H9 (cell line): Measurements from ENCODE around the gene PCDH9. TPM values are rescaled to one million over a fixed set of nuclear protein-coding genes. Genes with fewer than 3 reads are reported as not detected.

Experiments
- DNase-seq: peaks from one replicate; pipeline ENCODE4 v3.0.0-alpha.2; 2017
- H2AFZ ChIP-seq: one replicate; pipeline ENCODE4 v1.6.1; 2013; ENCODE audit warnings: mild to moderate bottlenecking, low read length, control low read depth, moderate library complexity
- H2AK5ac ChIP-seq: 2 replicates; pipeline ENCODE4 v1.6.1; 2013; ENCODE audit warnings: low read length, control low read depth, mixed read lengths; ENCODE audit not compliant: insufficient read length
- H2BK120ac ChIP-seq: one replicate; pipeline ENCODE4 v1.6.1; 2013; ENCODE audit warnings: low read depth, mild to moderate bottlenecking, low read length, control low read depth, inconsistent platforms; ENCODE audit not compliant: poor library complexity, severe bottlenecking
- H2BK12ac ChIP-seq: 2 replicates; pipeline ENCODE4 v1.6.1; 2013; ENCODE audit warnings: low read length, control low read depth, mixed read lengths, low read depth; ENCODE audit not compliant: insufficient read length
- H2BK15ac ChIP-seq: 2 replicates; pipeline ENCODE4 v1.6.1; 2013; ENCODE audit warnings: low read depth, low read length, control low read depth
- H2BK20ac ChIP-seq: one replicate; pipeline ENCODE4 v1.6.1; 2013; ENCODE audit warnings: low read depth, mild to moderate bottlenecking, low read length, control low read depth, inconsistent platforms; ENCODE audit not compliant: poor library complexity, severe bottlenecking
- H2BK5ac ChIP-seq: 2 replicates; pipeline ENCODE4 v1.6.1; 2013; ENCODE audit warnings: low read length, control low read depth, mixed read lengths; ENCODE audit not compliant: insufficient read length
- H3K14ac ChIP-seq: 2 replicates; pipeline ENCODE4 v1.6.1; 2013; ENCODE audit warnings: low read length, control low read depth; ENCODE audit not compliant: insufficient read depth
- H3K18ac ChIP-seq: 2 replicates; pipeline ENCODE4 v1.6.1; 2013; ENCODE audit warnings: low read depth, mild to moderate bottlenecking, mixed read lengths, low read length, control low read depth; ENCODE audit not compliant: insufficient read length
- H3K23ac ChIP-seq: 2 replicates; pipeline ENCODE4 v1.6.1; 2013; ENCODE audit warnings: low read length, control low read depth, mixed read lengths, low read depth; ENCODE audit not compliant: insufficient read length
- H3K23me2 ChIP-seq: 2 replicates; pipeline ENCODE4 v1.6.1; 2013; ENCODE audit warnings: low read depth, mild to moderate bottlenecking, mixed read lengths, low read length, control low read depth; ENCODE audit not compliant: insufficient read length, poor library complexity, severe bottlenecking
- H3K27ac ChIP-seq: 2 replicates; pipeline ENCODE4 v1.5.1; 2013; ENCODE audit warnings: low read length, control low read depth, mixed read lengths, low read depth; ENCODE audit not compliant: insufficient read length
- H3K27me3 ChIP-seq: 2 replicates; pipeline ENCODE4 v1.6.1; 2013; ENCODE audit warnings: low read length, control low read depth, inconsistent platforms; ENCODE audit not compliant: insufficient read depth
- H3K4ac ChIP-seq: 2 replicates; pipeline ENCODE4 v1.6.1; 2013; ENCODE audit warnings: low read depth, mild to moderate bottlenecking, control low read depth, inconsistent platforms, low read length, moderate library complexity
- H3K4me1 ChIP-seq: 2 replicates; pipeline ENCODE4 v1.6.1; 2013; ENCODE audit warnings: low read length, control low read depth, inconsistent platforms; ENCODE audit not compliant: insufficient read depth
- H3K4me2 ChIP-seq: 2 replicates; pipeline ENCODE4 v1.6.1; 2013; ENCODE audit warnings: low read length, control low read depth, mixed read lengths; ENCODE audit not compliant: insufficient read length, insufficient read depth
- H3K56ac ChIP-seq: 2 replicates; pipeline ENCODE4 v1.6.1; 2013; ENCODE audit warnings: low read depth, mild to moderate bottlenecking, mixed read lengths, low read length, control low read depth; ENCODE audit not compliant: insufficient read length
- H3K79me1 ChIP-seq: 2 replicates; pipeline ENCODE4 v1.6.1; 2013; ENCODE audit warnings: low read depth, mild to moderate bottlenecking, moderate library complexity, low read length, control low read depth, inconsistent platforms; ENCODE audit not compliant: insufficient read depth, poor library complexity, severe bottlenecking
- H3K79me2 ChIP-seq: 2 replicates; pipeline ENCODE4 v1.6.1; 2013; ENCODE audit warnings: low read length, control low read depth, inconsistent platforms; ENCODE audit not compliant: insufficient read depth
- H3K9ac ChIP-seq: 2 replicates; pipeline ENCODE4 v1.6.1; 2013; ENCODE audit warnings: low read length, control low read depth, mixed read lengths; ENCODE audit not compliant: insufficient read length; ENCODE audit errors: extremely low read depth
- H3K9me3 ChIP-seq: one replicate; pipeline ENCODE4 v1.6.1; 2013; ENCODE audit warnings: low read depth, low read length, inconsistent platforms; ENCODE audit not compliant: control insufficient read depth
- H3T11ph ChIP-seq: one replicate; pipeline ENCODE4 v1.6.1; 2013; ENCODE audit warnings: mild to moderate bottlenecking, low read length, control low read depth, inconsistent platforms
- H4K20me1 ChIP-seq: one replicate; pipeline ENCODE4 v1.6.1; 2013; ENCODE audit not compliant: control insufficient read depth, insufficient read length, insufficient read depth
- H4K5ac ChIP-seq: 2 replicates; pipeline ENCODE4 v1.6.1; 2013; ENCODE audit warnings: low read depth, mild to moderate bottlenecking, mixed read lengths, low read length, control low read depth; ENCODE audit not compliant: insufficient read length
- H4K8ac ChIP-seq: replicated peaks from 2 replicates; pipeline ENCODE4 v1.6.1; 2013; ENCODE audit warnings: low read length, control low read depth, mixed read lengths, low read depth; ENCODE audit not compliant: insufficient read length
- H4K91ac ChIP-seq: 2 replicates; pipeline ENCODE4 v1.6.1; 2013; ENCODE audit warnings: low read depth, mild to moderate bottlenecking, moderate library complexity, mixed read lengths, low read length, control low read depth; ENCODE audit not compliant: insufficient read length
- H3K27ac Mint-ChIP-seq, 3 experiments: 2 replicates in 2 of 3; 3 replicates in 1 of 3; pipeline ENCODE4 v1.8.0; 2020 to 2021; ENCODE audit warnings: mixed read lengths in 3 of 3, mild to moderate bottlenecking in 1 of 3, moderate library complexity in 1 of 3
- H3K27me3 Mint-ChIP-seq: 2 replicates; pipeline ENCODE4 v1.8.0; 2021; ENCODE audit warnings: low read depth, mild to moderate bottlenecking, moderate library complexity, mixed read lengths
- H3K36me3 Mint-ChIP-seq, 3 experiments: 2 replicates in 2 of 3; 3 replicates in 1 of 3; pipeline ENCODE4 v1.8.0; 2020 to 2021; ENCODE audit warnings: low read depth in 3 of 3, mixed read lengths in 3 of 3; ENCODE audit not compliant: insufficient read depth in 1 of 3
- H3K4me1 Mint-ChIP-seq, 2 experiments: 2 replicates each; pipeline ENCODE4 v1.8.0; 2020; ENCODE audit warnings: mixed read lengths in 2 of 2
- H3K4me3 Mint-ChIP-seq, 2 experiments: 2 replicates in 1 of 2; 3 replicates in 1 of 2; pipeline ENCODE4 v1.8.0; 2020 to 2021; ENCODE audit warnings: mild to moderate bottlenecking in 2 of 2, mixed read lengths in 2 of 2, moderate library complexity in 1 of 2
- H3K9me3 Mint-ChIP-seq, 2 experiments: 2 replicates in 1 of 2; 3 replicates in 1 of 2; pipeline ENCODE4 v1.8.0; 2020; ENCODE audit warnings: mild to moderate bottlenecking in 2 of 2, mixed read lengths in 2 of 2, moderate library complexity in 1 of 2
- total RNA-seq: library from RNA; stranded (reverse); gene quantifications from 2 replicates; pipeline ENCODE4 v1.2.1, GENCODE V29; 2021
- TF ChIP-seq, protein P1 (sequence below): fragments of 200-600 bp; sonication (generic); conservative IDR thresholded peaks from 3 replicates; pipeline ENCODE4 v1.8.0; 2021; ENCODE audit warnings: antibody characterized with exemption, mild to moderate bottlenecking

PCDH9 gene
- total RNA-seq, 1 experiment from 2014 or later = 0.11 TPM

- H2AFZ ChIP-seq = no peak overlapping the region
- no peaks in the 10 kb centered on the region for H4K20me1 ChIP-seq
- no peak overlapping the region for H3K9ac ChIP-seq
- no peak overlapping the region for H3K23ac ChIP-seq
- no peak overlapping the region for H4K8ac ChIP-seq
- H3K18ac ChIP-seq = no peak overlapping the region
- H3K27ac ChIP-seq = no peak overlapping the region
- TF ChIP-seq, protein P1, sequence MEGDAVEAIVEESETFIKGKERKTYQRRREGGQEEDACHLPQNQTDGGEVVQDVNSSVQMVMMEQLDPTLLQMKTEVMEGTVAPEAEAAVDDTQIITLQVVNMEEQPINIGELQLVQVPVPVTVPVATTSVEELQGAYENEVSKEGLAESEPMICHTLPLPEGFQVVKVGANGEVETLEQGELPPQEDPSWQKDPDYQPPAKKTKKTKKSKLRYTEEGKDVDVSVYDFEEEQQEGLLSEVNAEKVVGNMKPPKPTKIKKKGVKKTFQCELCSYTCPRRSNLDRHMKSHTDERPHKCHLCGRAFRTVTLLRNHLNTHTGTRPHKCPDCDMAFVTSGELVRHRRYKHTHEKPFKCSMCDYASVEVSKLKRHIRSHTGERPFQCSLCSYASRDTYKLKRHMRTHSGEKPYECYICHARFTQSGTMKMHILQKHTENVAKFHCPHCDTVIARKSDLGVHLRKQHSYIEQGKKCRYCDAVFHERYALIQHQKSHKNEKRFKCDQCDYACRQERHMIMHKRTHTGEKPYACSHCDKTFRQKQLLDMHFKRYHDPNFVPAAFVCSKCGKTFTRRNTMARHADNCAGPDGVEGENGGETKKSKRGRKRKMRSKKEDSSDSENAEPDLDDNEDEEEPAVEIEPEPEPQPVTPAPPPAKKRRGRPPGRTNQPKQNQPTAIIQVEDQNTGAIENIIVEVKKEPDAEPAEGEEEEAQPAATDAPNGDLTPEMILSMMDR = no peak
- H2BK12ac ChIP-seq = no peak overlapping the region
- Mint-ChIP-seq H3K36me3 (peaks cover 0 to 4% (median 2%) of the 10 kb centered on the region in 3 experiments; a peak in 1 of 7 replicates), H3K4me1 (peaks cover 3 to 8% of the 10 kb centered on the region in 2 experiments; a peak in 2 of 4 replicates), H3K27me3 (no peaks in the 10 kb centered on the region), H3K9me3 (peaks cover 3 to 5% of the 10 kb centered on the region in 2 experiments; a peak in 2 of 5 replicates), H3K4me3 (no peak overlapping the region), H3K27ac (no peak overlapping the region)
- H4K5ac ChIP-seq = no peak overlapping the region
- peaks cover 2% of the 10 kb centered on the region; the same call in 1 of the 2 replicates for H3K4me1 ChIP-seq
- H3K14ac ChIP-seq = no peak overlapping the region
- no peak overlapping the region for H3K56ac ChIP-seq
- no peak overlapping the region for H3K4ac ChIP-seq
- H2BK15ac ChIP-seq = no peak overlapping the region
- no peak overlapping the region for H2BK5ac ChIP-seq
- no peaks in the 10 kb centered on the region for H3K27me3 ChIP-seq
- no peak overlapping the region for H3T11ph ChIP-seq
- no peak overlapping the region for H3K4me2 ChIP-seq
- H3K23me2 ChIP-seq = no peaks in the 10 kb centered on the region
- no peak overlapping the region for H2BK120ac ChIP-seq
- no peaks in the 10 kb centered on the region for H3K9me3 ChIP-seq
- H2BK20ac ChIP-seq = no peak overlapping the region
- H3K79me1 ChIP-seq = no peaks in the 10 kb centered on the region
- no peak overlapping the region for H4K91ac ChIP-seq
- no peak overlapping the region for H2AK5ac ChIP-seq
- no peaks in the 10 kb centered on the region for H3K79me2 ChIP-seq
- no peak for DNase-seq
These were observed 595.8 kb downstream of the PCDH9 start for GRCh38 chr13:66634384-66634783.
